Measurements from ENCODE around the gene CPLX1. TPM values are rescaled to one million over a fixed set of nuclear protein-coding genes. Genes with fewer than 3 reads are reported as not detected.

Gene CPLX1
- total RNA-seq, 1 donor from 2014 or later: 0.46 TPM

DNA sequence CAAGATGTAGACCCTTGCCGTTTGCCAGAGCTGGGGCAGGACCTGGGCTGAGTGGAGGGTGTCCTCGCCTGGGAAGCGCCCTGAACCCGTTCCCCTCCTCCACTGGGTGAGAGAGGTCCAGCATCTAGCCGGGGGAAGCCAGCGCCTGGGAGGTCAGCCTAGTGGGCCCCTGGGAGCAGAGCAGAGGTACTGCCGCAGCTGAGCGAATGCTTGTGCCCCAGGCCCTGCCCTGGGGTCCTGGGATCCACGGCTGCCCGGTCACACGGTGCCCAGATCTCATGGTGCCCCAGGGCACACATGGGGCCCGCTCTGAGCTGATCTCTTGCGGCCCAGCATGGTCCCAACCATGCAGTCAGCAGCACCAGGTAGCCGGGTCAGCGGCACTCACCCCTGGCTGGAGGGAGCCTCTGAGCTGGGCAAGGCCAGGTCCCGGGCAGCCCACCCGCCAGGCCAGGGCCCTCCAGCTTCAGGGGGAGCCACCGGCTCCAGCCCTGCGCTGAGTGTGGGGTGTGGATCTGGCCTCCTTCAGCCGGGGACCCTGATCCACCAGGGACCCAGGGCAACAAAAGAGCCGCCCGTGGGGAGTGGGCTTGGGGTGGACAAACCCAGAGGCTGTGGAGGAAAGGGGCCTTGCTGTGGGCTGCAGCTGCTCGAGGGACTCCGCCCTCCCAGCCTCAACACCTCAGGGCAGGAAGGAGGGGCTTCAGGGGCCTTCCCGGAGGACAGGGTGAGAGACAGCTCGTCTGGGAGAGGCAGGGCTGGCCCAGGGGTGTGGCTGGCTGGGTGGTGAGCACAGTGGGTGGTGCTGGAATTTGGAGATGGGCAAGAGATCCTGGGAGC, 4.1 kb upstream of the CPLX1 start:
- Mint-ChIP-seq H3K4me1 (ENCODE audit: unreplicated experiment) (peaks cover 5% of the 10 kb centered on the region), H3K27me3 (ENCODE audit: unreplicated experiment) (peaks cover 15% of the 10 kb centered on the region), H3K9me3 (ENCODE audit: unreplicated experiment) (no peaks in the 10 kb centered on the region), H3K4me3 (ENCODE audit: unreplicated experiment) (no peak overlapping the region), H3K27ac (ENCODE audit: unreplicated experiment) (no peak overlapping the region), H3K36me3 (ENCODE audit: low read depth, unreplicated experiment) (peaks cover 6% of the 10 kb centered on the region)
- DNase-seq (ENCODE audit: low spot score): no peak
- TF ChIP-seq, protein P1, sequence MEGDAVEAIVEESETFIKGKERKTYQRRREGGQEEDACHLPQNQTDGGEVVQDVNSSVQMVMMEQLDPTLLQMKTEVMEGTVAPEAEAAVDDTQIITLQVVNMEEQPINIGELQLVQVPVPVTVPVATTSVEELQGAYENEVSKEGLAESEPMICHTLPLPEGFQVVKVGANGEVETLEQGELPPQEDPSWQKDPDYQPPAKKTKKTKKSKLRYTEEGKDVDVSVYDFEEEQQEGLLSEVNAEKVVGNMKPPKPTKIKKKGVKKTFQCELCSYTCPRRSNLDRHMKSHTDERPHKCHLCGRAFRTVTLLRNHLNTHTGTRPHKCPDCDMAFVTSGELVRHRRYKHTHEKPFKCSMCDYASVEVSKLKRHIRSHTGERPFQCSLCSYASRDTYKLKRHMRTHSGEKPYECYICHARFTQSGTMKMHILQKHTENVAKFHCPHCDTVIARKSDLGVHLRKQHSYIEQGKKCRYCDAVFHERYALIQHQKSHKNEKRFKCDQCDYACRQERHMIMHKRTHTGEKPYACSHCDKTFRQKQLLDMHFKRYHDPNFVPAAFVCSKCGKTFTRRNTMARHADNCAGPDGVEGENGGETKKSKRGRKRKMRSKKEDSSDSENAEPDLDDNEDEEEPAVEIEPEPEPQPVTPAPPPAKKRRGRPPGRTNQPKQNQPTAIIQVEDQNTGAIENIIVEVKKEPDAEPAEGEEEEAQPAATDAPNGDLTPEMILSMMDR (IDR thresholded peaks at IDR 0.05; ENCODE audit: unreplicated experiment): no peak

GRCh38 chr4:829291-829690, 3.4 kb upstream of the CPLX1 start:
- Mint-ChIP-seq H3K4me1 (ENCODE audit: unreplicated experiment) (peaks cover 5% of the 10 kb centered on the region), H3K27me3 (ENCODE audit: unreplicated experiment) (peaks cover 19% of the 10 kb centered on the region), H3K36me3 (ENCODE audit: low read depth, unreplicated experiment) (peaks cover 6% of the 10 kb centered on the region), H3K4me3 (ENCODE audit: unreplicated experiment) (no peak overlapping the region), H3K9me3 (ENCODE audit: unreplicated experiment) (no peaks in the 10 kb centered on the region), H3K27ac (ENCODE audit: unreplicated experiment) (no peak overlapping the region)
- DNase-seq (ENCODE audit: low spot score): no peak
- TF ChIP-seq, protein P1 (IDR thresholded peaks at IDR 0.05; ENCODE audit: unreplicated experiment): no peak

DNA sequence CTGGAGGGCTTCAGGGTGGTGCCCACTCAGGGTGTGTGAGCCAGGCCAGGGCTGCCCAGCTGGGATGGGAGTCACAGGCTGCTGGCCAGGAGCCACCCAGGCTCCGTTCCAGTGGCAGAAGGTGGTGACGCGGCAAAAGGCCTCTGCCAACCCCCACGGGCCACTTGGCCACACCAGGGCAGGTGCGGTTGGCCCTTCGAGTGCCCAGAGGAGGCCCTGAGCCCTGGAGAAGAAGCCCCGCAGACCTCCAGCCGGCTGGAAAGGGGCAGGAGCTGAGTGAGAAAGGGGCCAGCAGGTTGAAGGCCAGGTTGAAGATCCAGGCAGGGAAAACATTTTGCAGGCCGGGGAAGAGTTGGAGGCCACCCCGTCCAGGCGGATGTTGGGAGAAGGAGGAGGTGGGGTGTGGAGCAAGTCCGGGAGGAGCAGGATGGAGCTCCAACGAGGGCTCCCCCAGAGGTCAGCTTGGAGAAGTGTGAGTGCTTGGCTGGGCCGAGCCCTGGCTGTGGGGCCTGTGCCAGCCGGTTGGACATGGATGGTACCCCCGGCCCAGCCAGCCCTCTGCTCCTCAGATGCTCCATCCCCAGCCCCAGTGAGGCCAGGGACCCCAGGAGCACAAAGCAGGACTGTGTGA, 2.8 kb upstream of the CPLX1 start:
- Mint-ChIP-seq H3K4me3 (ENCODE audit: unreplicated experiment) (no peak overlapping the region), H3K36me3 (ENCODE audit: low read depth, unreplicated experiment) (peaks cover 6% of the 10 kb centered on the region), H3K9me3 (ENCODE audit: unreplicated experiment) (no peaks in the 10 kb centered on the region), H3K27me3 (ENCODE audit: unreplicated experiment) (peaks cover 15% of the 10 kb centered on the region), H3K27ac (ENCODE audit: unreplicated experiment) (no peak overlapping the region), H3K4me1 (ENCODE audit: unreplicated experiment) (peaks cover 5% of the 10 kb centered on the region)
- DNase-seq (ENCODE audit: low spot score): peak; percentile 42
- TF ChIP-seq, protein P1 (IDR thresholded peaks at IDR 0.05; ENCODE audit: unreplicated experiment): no peak

GRCh38 chr4:827209-828081, 1.5 kb upstream of the CPLX1 start:
- TF ChIP-seq, protein P1 (IDR thresholded peaks at IDR 0.05; ENCODE audit: unreplicated experiment): no peak
- peaks cover 6% of the 10 kb centered on the region for H3K36me3 Mint-ChIP-seq (ENCODE audit: low read depth, unreplicated experiment)
- H3K4me3 Mint-ChIP-seq (ENCODE audit: unreplicated experiment): peak overlapping the region; percentile 61
- peak overlapping the region; percentile 65 for H3K27ac Mint-ChIP-seq (ENCODE audit: unreplicated experiment)
- no peaks in the 10 kb centered on the region for H3K9me3 Mint-ChIP-seq (ENCODE audit: unreplicated experiment)
- H3K27me3 Mint-ChIP-seq (ENCODE audit: unreplicated experiment): peaks cover 18% of the 10 kb centered on the region
- peaks cover 5% of the 10 kb centered on the region for H3K4me1 Mint-ChIP-seq (ENCODE audit: unreplicated experiment)
- no peak for DNase-seq (ENCODE audit: low spot score)

Measured in endothelial cell (in vitro differentiated cells).